Activated gamma-delta T cell treated with anti-CD3 and anti-CD28 coated beads, Interleukin-2, amount 50 U/mL, for 16 hours (primary cell): ENCODE results near the gene MORN5.

Source experiments
- DNase-seq: peaks from one replicate; pipeline ENCODE4 v3.0.0-alpha.2; 2020; ENCODE audit warnings: low read depth

MORN5 gene

GRCh38 chr9:122234022-122234748, 74.5 kb downstream of the MORN5 start:
- DNase-seq, result no peak

- DNase-seq, result no peak
Measured at GRCh38 chr9:122236681-122237080, 77.0 kb downstream of the MORN5 start.

GRCh38 chr9:122239722-122240121, 80.0 kb downstream of the MORN5 start:
- no peak for DNase-seq

- DNase-seq, result no peak
Measured at GRCh38 chr9:122244349-122244748, 84.6 kb downstream of the MORN5 start.

- DNase-seq, result no peak
Measured at GRCh38 chr9:122246666-122247065, 87.0 kb downstream of the MORN5 start.

GRCh38 chr9:122248448-122248865, 88.7 kb downstream of the MORN5 start:
- no peak for DNase-seq
